Cerebellar nuclear complex (tissue), 1 donor: ENCODE data around the gene TMEM40.
A peak's percentile ranks its signal among the peaks of the same experiment; 100 is the strongest.
"Not testable (repeated sequence)": the region's sequence is repeated elsewhere in the genome, so short reads cannot be mapped to it uniquely, and the experiment has no call there.

Experiments
- DNase-seq, 2 experiments: peaks; one replicate each; lab custom pipeline; 2025; lab: John Stamatoyannopoulos, UW

Gene TMEM40

GRCh38 chr3:12759097-12759679 is at the start of gene TMEM40:
Gene TMEM40 (minus strand): TSS chr3:12759259. CDS start chr3:12749832, 9,427 bp downstream.
- no peak for DNase-seq

GRCh38 chr3:12808587-12808986 is 49.5 kb upstream of the TMEM40 start:
- no peak for DNase-seq

- DNase-seq: no peak
Measured at GRCh38 chr3:12807601-12808359, 48.7 kb upstream of the TMEM40 start.

- no peak for DNase-seq
Measured at GRCh38 chr3:12807066-12807465, 48.0 kb upstream of the TMEM40 start.

- no peak for DNase-seq
Measured at GRCh38 chr3:12803371-12803770, 44.3 kb upstream of the TMEM40 start.

- no peak for DNase-seq
Measured at GRCh38 chr3:12799525-12800440, 40.7 kb upstream of the TMEM40 start.

- DNase-seq: no peak
Measured at GRCh38 chr3:12798559-12799179, 39.6 kb upstream of the TMEM40 start.

GRCh38 chr3:12797892-12798558 is 39.0 kb upstream of the TMEM40 start:
- DNase-seq: no peak

GRCh38 chr3:12797124-12797891 is 38.2 kb upstream of the TMEM40 start:
- no peak for DNase-seq

GRCh38 chr3:12796171-12797123 is 37.4 kb upstream of the TMEM40 start, which contains the start of gene CAND2:
Gene CAND2 (plus strand): TSS chr3:12796680. CDS start chr3:12796721, 41 bp downstream.
- DNase-seq: no peak

- no peak for DNase-seq
Measured at GRCh38 chr3:12793701-12794100, 34.6 kb upstream of the TMEM40 start.

GRCh38 chr3:12791430-12791829 is 32.4 kb upstream of the TMEM40 start:
- DNase-seq: no peak

- not testable (repeated sequence) for DNase-seq
Measured at GRCh38 chr3:12787967-12788690, 29.1 kb upstream of the TMEM40 start.

- peak in 1 of 2 experiments; percentile 23 for DNase-seq
Measured at GRCh38 chr3:12787346-12787745, 28.3 kb upstream of the TMEM40 start.

GRCh38 chr3:12785096-12785495 is 26.0 kb upstream of the TMEM40 start:
- no peak for DNase-seq

- no peak for DNase-seq
Measured at GRCh38 chr3:12782172-12782815, 23.2 kb upstream of the TMEM40 start.

GRCh38 chr3:12780751-12781150 is 21.7 kb upstream of the TMEM40 start:
- no peak for DNase-seq

- DNase-seq: no peak
Measured at GRCh38 chr3:12777171-12777570, 18.1 kb upstream of the TMEM40 start.
